Muscle of arm (tissue), 12 donors: ENCODE measurements around the gene STMND1. TPM values are rescaled to one million over a fixed set of nuclear protein-coding genes. Genes with fewer than 3 reads are reported as not detected.
A peak's percentile ranks its signal among the peaks of the same experiment; 100 is the strongest.

ENCODE experiments used
- DNase-seq: peaks from one replicate; pipeline ENCODE4 v3.0.0-alpha.2; 2013
- polyA plus RNA-seq, 12 donors: library from polyadenylated mRNA; unstranded; fragments of 120-200 nt; gene quantifications; one replicate each; pipeline ENCODE4 v1.2.1, GENCODE V29; 2013; ENCODE audit not compliant: insufficient read length in 12 of 12

STMND1 gene
- polyA plus RNA-seq, 12 donors, result 0.08 to 0.27 (median 0.11) TPM; not detected in 8

- no peak for DNase-seq
These were observed 57.4 kb downstream of the STMND1 start for GRCh38 chr6:17159240-17159639.

- no peak for DNase-seq
These were observed 59.2 kb downstream of the STMND1 start for GRCh38 chr6:17161076-17161475.

- DNase-seq, result no peak
These were observed 63.5 kb downstream of the STMND1 start for GRCh38 chr6:17165383-17165782.

GRCh38 chr6:17167327-17167979, 65.6 kb downstream of the STMND1 start:
- no peak for DNase-seq

DNA sequence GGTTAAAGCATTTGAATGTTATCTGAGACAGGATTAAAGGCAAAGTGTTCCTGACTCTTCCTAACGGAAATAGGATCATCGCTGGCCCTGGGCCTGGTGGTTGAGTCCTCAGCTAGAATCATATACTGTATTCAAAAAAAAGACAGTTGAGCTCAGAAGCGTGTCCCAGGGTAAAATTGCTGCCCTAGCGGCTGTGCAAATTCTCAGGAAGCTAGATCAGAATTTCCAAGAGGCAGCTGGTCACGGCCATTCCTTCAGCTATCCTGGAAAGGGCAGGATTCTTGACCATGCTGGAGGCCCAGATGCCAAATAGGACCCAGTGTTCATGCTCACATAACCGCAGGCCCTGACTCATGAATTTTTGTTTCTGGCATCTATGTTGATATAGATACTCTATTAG, 67.4 kb downstream of the STMND1 start:
- peak; percentile 47 for DNase-seq

DNA sequence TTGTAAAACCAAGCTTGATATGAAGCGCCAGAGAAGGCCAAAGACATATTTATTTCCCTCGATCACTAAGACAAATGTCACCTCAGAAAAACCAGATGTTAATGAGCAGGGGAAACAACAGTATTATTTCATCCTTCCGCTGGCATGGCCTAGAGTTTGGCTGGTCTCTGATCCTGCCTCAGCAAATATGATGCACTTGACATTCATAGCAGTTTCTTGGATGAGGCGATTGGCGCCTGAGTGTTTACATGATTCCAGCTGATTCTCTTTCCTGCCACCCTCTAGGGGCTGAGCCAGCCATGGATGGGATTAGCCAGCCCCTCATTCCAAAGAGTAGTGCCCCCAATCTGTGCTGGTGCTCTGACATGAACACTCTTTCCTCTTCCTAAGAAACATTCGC, 67.9 kb downstream of the STMND1 start:
- DNase-seq, result no peak

DNA sequence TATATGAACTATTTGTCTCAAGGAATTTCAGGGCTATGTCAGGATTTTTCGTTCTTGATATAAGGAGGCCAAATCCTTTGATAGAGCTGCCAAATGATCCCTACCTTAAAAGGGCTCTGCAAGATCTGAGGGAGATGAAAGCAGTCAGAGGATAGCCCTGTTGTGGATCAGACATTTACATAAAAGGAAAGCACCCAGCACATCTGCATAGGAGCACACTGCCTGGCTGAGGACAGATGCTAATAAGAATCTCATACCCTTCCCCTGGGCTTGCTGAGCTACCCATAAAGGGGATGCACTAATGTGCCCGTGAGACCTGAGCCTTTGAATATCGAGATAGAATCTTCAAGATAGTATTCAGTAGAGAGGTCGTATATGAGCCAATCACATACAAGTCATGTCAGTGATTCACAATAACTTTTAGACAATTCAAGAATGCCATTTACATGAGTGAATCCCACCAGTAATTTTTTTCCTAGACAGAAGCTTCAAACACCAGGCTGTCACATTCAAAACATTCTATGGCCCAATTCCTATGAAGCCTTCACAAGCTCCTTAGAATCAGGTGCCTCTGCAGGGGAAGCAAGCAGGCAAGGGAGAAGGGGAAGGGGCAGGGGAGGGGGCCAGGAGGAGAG, 71.1 kb downstream of the STMND1 start:
- no peak for DNase-seq

- DNase-seq, result no peak
These were observed 76.5 kb downstream of the STMND1 start for GRCh38 chr6:17178326-17178725.

DNA sequence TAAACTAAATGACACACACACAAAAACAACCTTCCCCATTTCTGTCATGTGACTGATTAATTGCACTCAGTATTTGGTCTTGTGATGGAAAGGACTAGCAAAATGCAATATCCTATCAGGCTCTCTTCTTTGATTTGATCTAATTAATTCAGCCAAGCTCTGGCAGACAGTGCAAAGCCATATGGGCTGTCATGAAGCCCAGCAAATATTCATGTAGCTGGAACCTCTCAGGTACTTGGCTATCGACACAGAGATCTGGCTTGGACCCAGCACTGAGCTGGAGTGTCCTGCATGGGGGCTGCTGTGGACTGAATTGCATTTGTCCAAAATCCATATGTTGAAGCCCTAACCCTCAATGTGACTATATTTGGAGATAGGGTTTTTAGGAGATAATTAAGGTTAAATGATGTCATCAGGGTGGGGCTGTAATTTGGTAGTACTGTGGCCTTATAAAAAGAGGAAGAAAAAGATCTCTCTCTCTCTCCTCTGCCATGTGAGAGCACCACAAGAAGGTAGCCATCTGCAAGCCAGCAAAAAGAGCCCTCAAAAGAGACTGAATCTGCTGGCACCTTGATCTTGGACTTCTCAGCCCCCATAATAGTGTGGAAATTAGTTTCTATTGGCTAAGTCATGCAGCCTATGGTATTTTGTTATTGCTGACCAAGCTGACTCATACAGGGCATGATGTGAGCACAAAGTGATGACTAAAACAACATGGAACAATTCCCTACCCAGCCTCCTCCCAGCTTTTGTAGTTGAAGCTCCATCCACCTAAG, 77.1 kb downstream of the STMND1 start:
- DNase-seq, result no peak

DNA sequence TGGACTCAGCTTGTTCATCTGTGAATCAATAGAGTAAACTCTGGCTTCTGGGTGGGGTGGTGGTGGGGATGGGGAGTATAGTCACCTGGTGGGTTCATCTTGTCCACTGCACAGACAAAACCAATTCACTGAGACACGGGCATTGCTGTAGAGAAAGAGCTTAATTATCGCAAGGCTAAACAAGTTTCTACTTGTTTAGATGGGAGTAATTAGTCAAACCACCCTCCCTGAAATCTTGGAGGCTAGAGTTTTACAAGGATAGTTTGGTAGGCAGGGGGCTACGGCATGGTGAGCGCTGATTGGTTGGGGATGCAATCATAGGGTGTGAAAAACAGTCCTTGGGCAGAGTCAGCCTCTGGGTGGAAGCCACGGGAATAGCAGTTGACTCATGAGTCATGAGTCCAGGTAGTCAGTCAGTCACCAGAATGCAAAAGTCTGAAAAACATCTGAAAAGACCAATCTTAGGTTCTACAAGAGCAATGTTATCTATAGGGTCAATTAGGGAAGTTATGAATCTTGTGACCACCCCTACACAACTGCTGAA, 77.8 kb downstream of the STMND1 start:
- DNase-seq, result no peak

Other genes with a start within 250 kb of the STMND1 start
- 100 to 1,000 TPM in 11 of 12 donors, not detected in 1; 180 to 422 (median 312) TPM for gene RBM24, start 179.3 kb downstream of the STMND1 start, polyA plus RNA-seq